Trophoblast cell (in vitro differentiated cells and primary cell): Measurements from ENCODE around the gene ARSG.

Source experiments
- DNase-seq, 2 donors: peaks; one replicate each; pipeline ENCODE4 v3.0.0-alpha.2; 2016
- H2AFZ ChIP-seq: 2 replicates; pipeline ENCODE4 v1.6.1; 2013; ENCODE audit warnings: low read length, moderate library complexity, mild to moderate bottlenecking; ENCODE audit not compliant: insufficient read depth, poor library complexity
- H2AK5ac ChIP-seq: 2 replicates; pipeline ENCODE4 v1.6.1; 2013; ENCODE audit warnings: mild to moderate bottlenecking, low read length
- H2BK120ac ChIP-seq: 2 replicates; pipeline ENCODE4 v1.6.1; 2013; ENCODE audit warnings: low read length, mild to moderate bottlenecking, moderate library complexity; ENCODE audit not compliant: insufficient read depth, poor library complexity
- H2BK12ac ChIP-seq: 2 replicates; pipeline ENCODE4 v1.6.1; 2013; ENCODE audit warnings: mild to moderate bottlenecking, low read length, moderate library complexity
- H2BK5ac ChIP-seq: 2 replicates; pipeline ENCODE4 v1.6.1; 2013; ENCODE audit warnings: low read length, low read depth, moderate library complexity, mild to moderate bottlenecking; ENCODE audit not compliant: poor library complexity
- H3K14ac ChIP-seq: 2 replicates; pipeline ENCODE4 v1.6.1; 2013; ENCODE audit warnings: mild to moderate bottlenecking, low read length
- H3K18ac ChIP-seq: 2 replicates; pipeline ENCODE4 v1.6.1; 2013; ENCODE audit warnings: mild to moderate bottlenecking, low read length
- H3K23ac ChIP-seq: 2 replicates; pipeline ENCODE4 v1.6.1; 2013; ENCODE audit warnings: low read length
- H3K27ac ChIP-seq: 2 replicates; pipeline ENCODE4 v1.5.1; 2013; ENCODE audit warnings: low read depth, mild to moderate bottlenecking, inconsistent platforms, low read length, moderate library complexity
- H3K27me3 ChIP-seq: 2 replicates; pipeline ENCODE4 v1.6.1; 2013; ENCODE audit warnings: inconsistent platforms, mild to moderate bottlenecking, low read length, moderate library complexity; ENCODE audit not compliant: insufficient read depth
- H3K36me3 ChIP-seq, 2 experiments: 1 replicate in 1 of 2; 2 replicates in 1 of 2; pipeline ENCODE4 v1.6.1; 2013; ENCODE audit warnings: low read length in 2 of 2, mild to moderate bottlenecking in 2 of 2, moderate library complexity in 1 of 2; ENCODE audit not compliant: insufficient read depth in 2 of 2, control insufficient read depth in 1 of 2
- H3K4ac ChIP-seq: 2 replicates; pipeline ENCODE4 v1.6.1; 2013; ENCODE audit warnings: low read depth, mild to moderate bottlenecking, low read length, moderate library complexity
- H3K4me1 ChIP-seq, 2 experiments: 1 replicate in 1 of 2; 2 replicates in 1 of 2; pipeline ENCODE4 v1.6.1; 2013; ENCODE audit warnings: low read length in 2 of 2, mild to moderate bottlenecking in 2 of 2, moderate library complexity in 1 of 2; ENCODE audit not compliant: insufficient read depth in 2 of 2, control insufficient read depth in 1 of 2
- H3K4me2 ChIP-seq: 2 replicates; pipeline ENCODE4 v1.6.1; 2013; ENCODE audit warnings: inconsistent platforms, mild to moderate bottlenecking, low read length, moderate library complexity
- H3K4me3 ChIP-seq: 2 replicates; pipeline ENCODE4 v1.5.1; 2013; ENCODE audit warnings: mild to moderate bottlenecking, low read depth, low read length, inconsistent platforms
- H3K79me1 ChIP-seq: one replicate; pipeline ENCODE4 v1.6.1; 2013; ENCODE audit warnings: low read length
- H3K79me2 ChIP-seq: 2 replicates; pipeline ENCODE4 v1.6.1; 2013; ENCODE audit warnings: low read length, mild to moderate bottlenecking; ENCODE audit not compliant: control insufficient read depth, insufficient read depth, poor library complexity
- H3K9ac ChIP-seq: 2 replicates; pipeline ENCODE4 v1.6.1; 2013; ENCODE audit warnings: mild to moderate bottlenecking, low read length
- H3K9me3 ChIP-seq: 2 replicates; pipeline ENCODE4 v1.6.1; 2013; ENCODE audit warnings: low read depth, mild to moderate bottlenecking, control low read depth, inconsistent platforms, low read length; ENCODE audit not compliant: insufficient read depth
- H4K12ac ChIP-seq: 2 replicates; pipeline ENCODE4 v1.6.1; 2013; ENCODE audit warnings: low read depth, mild to moderate bottlenecking, low read length, moderate library complexity
- H4K8ac ChIP-seq: 2 replicates; pipeline ENCODE4 v1.6.1; 2013; ENCODE audit warnings: low read depth, mild to moderate bottlenecking, low read length, moderate library complexity
- H4K91ac ChIP-seq: one replicate; pipeline ENCODE4 v1.6.1; 2013; ENCODE audit warnings: low read depth, mild to moderate bottlenecking, low read length, moderate library complexity
- WGBS: extraction: QIAGEN DNeasy Blood & Tissue Kit; methylation state at CpG from one replicate; pipeline ENCODE4 v1.1.7; 2013; ENCODE audit warnings: missing lambda C conversion rate; ENCODE audit not compliant: insufficient read length, insufficient coverage; ENCODE audit errors: extremely low coverage; 5-methylcytosine and 5-hydroxymethylcytosine counted together

Gene ARSG

GRCh38 chr17:68394608-68395331 lies 103.5 kb downstream of the ARSG start:
- no peak overlapping the region for H3K23ac ChIP-seq
- H3K14ac ChIP-seq = no peak overlapping the region
- no peak overlapping the region for H4K8ac ChIP-seq
- H3K4me2 ChIP-seq = no peak overlapping the region
- H3K79me1 ChIP-seq = peaks cover 3% of the 10 kb centered on the region
- H3K27ac ChIP-seq = no peak overlapping the region
- no peak for DNase-seq
- H3K27me3 ChIP-seq = no peaks in the 10 kb centered on the region
- H3K4ac ChIP-seq = no peak overlapping the region
- no peak overlapping the region for H2AK5ac ChIP-seq
- H3K4me3 ChIP-seq = peak overlapping the region; percentile 39
- peaks cover 2% of the 10 kb centered on the region for H3K9me3 ChIP-seq
- no peak overlapping the region for H2BK12ac ChIP-seq
- no peak overlapping the region for H2BK120ac ChIP-seq
- H3K36me3 ChIP-seq = peaks cover 0 to 1% of the 10 kb centered on the region in 2 experiments
- H3K4me1 ChIP-seq = peaks cover 7 to 8% of the 10 kb centered on the region in 2 experiments
- H4K91ac ChIP-seq = no peak overlapping the region
- no peaks in the 10 kb centered on the region for H3K79me2 ChIP-seq
- H3K9ac ChIP-seq = no peak overlapping the region
- no CpG with 5 or more reads among the region's 12 CpGs for WGBS
- no peak overlapping the region for H2AFZ ChIP-seq
- H4K12ac ChIP-seq = no peak overlapping the region
- no peak overlapping the region for H3K18ac ChIP-seq
- no peak overlapping the region for H2BK5ac ChIP-seq

- no peak overlapping the region for H4K91ac ChIP-seq
- no peak for DNase-seq
- H3K4me2 ChIP-seq = no peak overlapping the region
- no peaks in the 10 kb centered on the region for H3K79me2 ChIP-seq
- H4K12ac ChIP-seq = no peak overlapping the region
- no peak overlapping the region for H2BK5ac ChIP-seq
- H3K79me1 ChIP-seq = peaks cover 3% of the 10 kb centered on the region
- H2BK12ac ChIP-seq = no peak overlapping the region
- H2AK5ac ChIP-seq = no peak overlapping the region
- H3K14ac ChIP-seq = no peak overlapping the region
- H3K27me3 ChIP-seq = no peaks in the 10 kb centered on the region
- H2BK120ac ChIP-seq = no peak overlapping the region
- peaks cover 0 to 1% of the 10 kb centered on the region in 2 experiments for H3K36me3 ChIP-seq
- H3K4me1 ChIP-seq = peaks cover 12 to 13% of the 10 kb centered on the region in 2 experiments
- H3K9ac ChIP-seq = no peak overlapping the region
- no peak overlapping the region for H2AFZ ChIP-seq
- H3K27ac ChIP-seq = no peak overlapping the region
- peak overlapping the region; percentile 2 for H3K23ac ChIP-seq
- H3K9me3 ChIP-seq = peaks cover 2% of the 10 kb centered on the region
- no peak overlapping the region for H3K18ac ChIP-seq
- H4K8ac ChIP-seq = no peak overlapping the region
- no peak overlapping the region for H3K4me3 ChIP-seq
- no peak overlapping the region for H3K4ac ChIP-seq
- WGBS = no CpG with 5 or more reads among the region's 10 CpGs
These were observed 105.2 kb downstream of the ARSG start for GRCh38 chr17:68396226-68397107.

GRCh38 chr17:68397108-68397536 lies 105.8 kb downstream of the ARSG start:
- Histone ChIP-seq H4K8ac (no peak overlapping the region), H3K27ac (no peak overlapping the region), H2BK12ac (no peak overlapping the region), H3K4me2 (no peak overlapping the region), H3K9ac (no peak overlapping the region), H3K23ac (no peak overlapping the region), H2BK120ac (no peak overlapping the region), H3K36me3 (peaks cover 0 to 1% of the 10 kb centered on the region in 2 experiments), H3K4ac (no peak overlapping the region), H4K91ac (no peak overlapping the region), H3K79me2 (no peaks in the 10 kb centered on the region), H3K27me3 (no peaks in the 10 kb centered on the region), H3K79me1 (peaks cover 3% of the 10 kb centered on the region), H4K12ac (no peak overlapping the region), H3K14ac (no peak overlapping the region), H3K4me1 (peaks cover 12 to 13% of the 10 kb centered on the region in 2 experiments), H2BK5ac (no peak overlapping the region), H2AFZ (no peak overlapping the region), H3K18ac (no peak overlapping the region), H3K4me3 (no peak overlapping the region), H3K9me3 (peaks cover 2% of the 10 kb centered on the region), H2AK5ac (no peak overlapping the region)
- DNase-seq = no peak
- WGBS = no CpG with 5 or more reads among the region's 7 CpGs

GRCh38 chr17:68398691-68399637 lies 107.7 kb downstream of the ARSG start:
- Histone ChIP-seq H3K18ac (peak overlapping the region; percentile 58), H4K8ac (peak overlapping the region; percentile 19), H3K4me1 (peaks cover 12 to 13% of the 10 kb centered on the region in 2 experiments), H3K4me2 (no peak overlapping the region), H3K36me3 (peaks cover 0 to 1% of the 10 kb centered on the region in 2 experiments), H3K14ac (peak overlapping the region; percentile 40), H3K4ac (no peak overlapping the region), H3K9ac (no peak overlapping the region), H2BK5ac (no peak overlapping the region), H3K27me3 (no peaks in the 10 kb centered on the region), H2AFZ (peak overlapping the region; percentile 61), H3K9me3 (peaks cover 2% of the 10 kb centered on the region), H2BK120ac (peak overlapping the region; percentile 49), H3K79me2 (no peaks in the 10 kb centered on the region), H2BK12ac (peak overlapping the region; percentile 53), H4K91ac (peak overlapping the region; percentile 69), H4K12ac (no peak overlapping the region), H3K79me1 (peaks cover 3% of the 10 kb centered on the region), H2AK5ac (peak overlapping the region; percentile 22), H3K27ac (no peak overlapping the region), H3K23ac (no peak overlapping the region), H3K4me3 (no peak overlapping the region)
- no CpG with 5 or more reads among the region's 11 CpGs for WGBS
- peak; percentile 77 to 87 for DNase-seq
